D341Med (cell line): Measurements from ENCODE around the gene DNAL4.

Experiments
- DNase-seq: peaks from one replicate; pipeline ENCODE4 v3.0.0; 2012; ENCODE audit warnings: low spot score

Gene DNAL4

GRCh38 chr22:38784856-38785255 is 9.1 kb downstream of the DNAL4 start:
- DNase-seq = no peak

- no peak for DNase-seq
Observed at GRCh38 chr22:38784035-38784434, 9.9 kb downstream of the DNAL4 start.

GRCh38 chr22:38783095-38783615 is 10.8 kb downstream of the DNAL4 start:
- DNase-seq = no peak

GRCh38 chr22:38782402-38783094 is 11.4 kb downstream of the DNAL4 start:
- DNase-seq = no peak

GRCh38 chr22:38781033-38781432 is 12.9 kb downstream of the DNAL4 start:
- DNase-seq = no peak

GRCh38 chr22:38777087-38777671 is 16.8 kb downstream of the DNAL4 start:
- no peak for DNase-seq

GRCh38 chr22:38776086-38776485 is 17.9 kb downstream of the DNAL4 start:
- no peak for DNase-seq

- no peak for DNase-seq
Observed at GRCh38 chr22:38775656-38776055, 18.3 kb downstream of the DNAL4 start.

- DNase-seq = no peak
Observed at GRCh38 chr22:38774496-38775166, 19.3 kb downstream of the DNAL4 start.

GRCh38 chr22:38773363-38773946 is 20.5 kb downstream of the DNAL4 start:
- DNase-seq = no peak

- no peak for DNase-seq
Observed at GRCh38 chr22:38772623-38772873, 21.4 kb downstream of the DNAL4 start.

- no peak for DNase-seq
Observed at GRCh38 chr22:38770257-38770949, 23.5 kb downstream of the DNAL4 start.

- no peak for DNase-seq
Observed at GRCh38 chr22:38768036-38768435, 25.9 kb downstream of the DNAL4 start.

- DNase-seq = no peak
Observed at GRCh38 chr22:38767313-38767712, 26.6 kb downstream of the DNAL4 start.

- peak; percentile 87 for DNase-seq
Observed at GRCh38 chr22:38766076-38766777, 27.7 kb downstream of the DNAL4 start.

GRCh38 chr22:38762551-38762983 is 31.4 kb downstream of the DNAL4 start:
- DNase-seq = peak; percentile 84

GRCh38 chr22:38761202-38762162 is 32.5 kb downstream of the DNAL4 start:
- no peak for DNase-seq

- DNase-seq = peak; percentile 73
Observed at GRCh38 chr22:38760477-38761201, 33.3 kb downstream of the DNAL4 start.

GRCh38 chr22:38759005-38759404 is 34.9 kb downstream of the DNAL4 start:
- DNase-seq = no peak
